ENCODE measurements around the gene BBS2. TPM values are rescaled to one million over a fixed set of nuclear protein-coding genes. Genes with fewer than 3 reads are reported as not detected.

BBS2 gene
- total RNA-seq, 1 donor from 2014 or later, result 18.0 TPM

- Mint-ChIP-seq H3K36me3 (ENCODE audit: low read depth) (peaks cover 27% of the 10 kb centered on the region), H3K9me3 (peaks cover 3% of the 10 kb centered on the region), H3K4me3 (ENCODE audit: low read depth) (no peak overlapping the region), H3K27me3 (ENCODE audit: low read depth) (no peaks in the 10 kb centered on the region), H3K4me1 (ENCODE audit: low read depth) (peaks cover 11% of the 10 kb centered on the region), H3K27ac (no peak overlapping the region)
- intact Hi-C loops (cut with micrococcal nuclease), result no loop called here
- DNase-seq (ENCODE audit: low spot score), result no peak
Observed at GRCh38 chr16:56481468-56482122, 38.2 kb downstream of the BBS2 start.

- no peak for DNase-seq (ENCODE audit: low spot score)
- no peaks in the 10 kb centered on the region for H3K27me3 Mint-ChIP-seq (ENCODE audit: low read depth)
- intact Hi-C loops (cut with micrococcal nuclease), result no loop called here
- H3K4me1 Mint-ChIP-seq (ENCODE audit: low read depth), result peaks cover 13% of the 10 kb centered on the region
- no peak overlapping the region for H3K4me3 Mint-ChIP-seq (ENCODE audit: low read depth)
- H3K27ac Mint-ChIP-seq, result no peak overlapping the region
- H3K9me3 Mint-ChIP-seq, result no peaks in the 10 kb centered on the region
- peaks cover 31% of the 10 kb centered on the region for H3K36me3 Mint-ChIP-seq (ENCODE audit: low read depth)
Observed at GRCh38 chr16:56480776-56481467, 38.9 kb downstream of the BBS2 start.

GRCh38 chr16:56479469-56479868, 40.4 kb downstream of the BBS2 start:
- H3K27ac Mint-ChIP-seq, result no peak overlapping the region
- DNase-seq (ENCODE audit: low spot score), result no peak
- no peaks in the 10 kb centered on the region for H3K27me3 Mint-ChIP-seq (ENCODE audit: low read depth)
- peaks cover 13% of the 10 kb centered on the region for H3K4me1 Mint-ChIP-seq (ENCODE audit: low read depth)
- intact Hi-C loops (cut with micrococcal nuclease), result no loop called here
- no peak overlapping the region for H3K4me3 Mint-ChIP-seq (ENCODE audit: low read depth)
- no peaks in the 10 kb centered on the region for H3K9me3 Mint-ChIP-seq
- H3K36me3 Mint-ChIP-seq (ENCODE audit: low read depth), result peaks cover 42% of the 10 kb centered on the region

- Mint-ChIP-seq H3K4me1 (ENCODE audit: low read depth) (peaks cover 13% of the 10 kb centered on the region), H3K4me3 (ENCODE audit: low read depth) (no peak overlapping the region), H3K27ac (no peak overlapping the region), H3K9me3 (no peaks in the 10 kb centered on the region), H3K36me3 (ENCODE audit: low read depth) (peaks cover 45% of the 10 kb centered on the region), H3K27me3 (ENCODE audit: low read depth) (no peaks in the 10 kb centered on the region)
- intact Hi-C loops (cut with micrococcal nuclease), result no loop called here
- no peak for DNase-seq (ENCODE audit: low spot score)
Observed at GRCh38 chr16:56478281-56479049, 41.4 kb downstream of the BBS2 start.

GRCh38 chr16:56477096-56477878, 42.5 kb downstream of the BBS2 start:
- intact Hi-C loops (cut with micrococcal nuclease), result no loop called here
- H3K27ac Mint-ChIP-seq, result peak overlapping the region; percentile 46
- no peaks in the 10 kb centered on the region for H3K27me3 Mint-ChIP-seq (ENCODE audit: low read depth)
- no peak for DNase-seq (ENCODE audit: low spot score)
- peaks cover 13% of the 10 kb centered on the region for H3K4me1 Mint-ChIP-seq (ENCODE audit: low read depth)
- peaks cover 57% of the 10 kb centered on the region for H3K36me3 Mint-ChIP-seq (ENCODE audit: low read depth)
- H3K4me3 Mint-ChIP-seq (ENCODE audit: low read depth), result no peak overlapping the region
- no peaks in the 10 kb centered on the region for H3K9me3 Mint-ChIP-seq

GRCh38 chr16:56475201-56475600, 44.6 kb downstream of the BBS2 start:
- H3K36me3 Mint-ChIP-seq (ENCODE audit: low read depth), result peaks cover 75% of the 10 kb centered on the region
- H3K4me1 Mint-ChIP-seq (ENCODE audit: low read depth), result peaks cover 13% of the 10 kb centered on the region
- intact Hi-C loops (cut with micrococcal nuclease), result no loop called here
- DNase-seq (ENCODE audit: low spot score), result no peak
- H3K4me3 Mint-ChIP-seq (ENCODE audit: low read depth), result no peak overlapping the region
- H3K27me3 Mint-ChIP-seq (ENCODE audit: low read depth), result no peaks in the 10 kb centered on the region
- H3K27ac Mint-ChIP-seq, result no peak overlapping the region
- no peaks in the 10 kb centered on the region for H3K9me3 Mint-ChIP-seq

GRCh38 chr16:56470666-56471065, 49.2 kb downstream of the BBS2 start:
- Mint-ChIP-seq H3K36me3 (ENCODE audit: low read depth) (peaks cover 88% of the 10 kb centered on the region), H3K27ac (no peak overlapping the region), H3K4me1 (ENCODE audit: low read depth) (no peaks in the 10 kb centered on the region), H3K4me3 (ENCODE audit: low read depth) (no peak overlapping the region), H3K9me3 (no peaks in the 10 kb centered on the region), H3K27me3 (ENCODE audit: low read depth) (no peaks in the 10 kb centered on the region)
- DNase-seq (ENCODE audit: low spot score), result no peak
- intact Hi-C loops (cut with micrococcal nuclease), result no loop called here

GRCh38 chr16:56470232-56470631, 49.6 kb downstream of the BBS2 start:
- Mint-ChIP-seq H3K27ac (no peak overlapping the region), H3K36me3 (ENCODE audit: low read depth) (peaks cover 88% of the 10 kb centered on the region), H3K27me3 (ENCODE audit: low read depth) (no peaks in the 10 kb centered on the region), H3K4me1 (ENCODE audit: low read depth) (no peaks in the 10 kb centered on the region), H3K4me3 (ENCODE audit: low read depth) (no peak overlapping the region), H3K9me3 (no peaks in the 10 kb centered on the region)
- DNase-seq (ENCODE audit: low spot score), result no peak
- intact Hi-C loops (cut with micrococcal nuclease), result no loop called here

GRCh38 chr16:56469748-56470147, 50.1 kb downstream of the BBS2 start:
- peaks cover 83% of the 10 kb centered on the region for H3K36me3 Mint-ChIP-seq (ENCODE audit: low read depth)
- no peak overlapping the region for H3K27ac Mint-ChIP-seq

GRCh38 chr16:56468800-56469199, 51.0 kb downstream of the BBS2 start:
- Mint-ChIP-seq H3K4me1 (ENCODE audit: low read depth) (no peaks in the 10 kb centered on the region), H3K27me3 (ENCODE audit: low read depth) (no peaks in the 10 kb centered on the region), H3K9me3 (no peaks in the 10 kb centered on the region), H3K36me3 (ENCODE audit: low read depth) (peaks cover 88% of the 10 kb centered on the region), H3K27ac (no peak overlapping the region), H3K4me3 (ENCODE audit: low read depth) (no peak overlapping the region)
- DNase-seq (ENCODE audit: low spot score), result no peak
- intact Hi-C loops (cut with micrococcal nuclease), result no loop called here

More at GRCh38 chr16:56469748-56470147, 50.1 kb downstream of the BBS2 start:
- no peak for DNase-seq (ENCODE audit: low spot score)
- intact Hi-C loops (cut with micrococcal nuclease), result no loop called here
- Mint-ChIP-seq H3K4me3 (ENCODE audit: low read depth) (no peak overlapping the region), H3K27me3 (ENCODE audit: low read depth) (no peaks in the 10 kb centered on the region), H3K9me3 (no peaks in the 10 kb centered on the region), H3K4me1 (ENCODE audit: low read depth) (no peaks in the 10 kb centered on the region)

- Mint-ChIP-seq H3K27ac (no peak overlapping the region), H3K27me3 (ENCODE audit: low read depth) (no peaks in the 10 kb centered on the region), H3K4me3 (ENCODE audit: low read depth) (no peak overlapping the region), H3K9me3 (no peaks in the 10 kb centered on the region), H3K4me1 (ENCODE audit: low read depth) (no peaks in the 10 kb centered on the region), H3K36me3 (ENCODE audit: low read depth) (peaks cover 86% of the 10 kb centered on the region)
- intact Hi-C loops (cut with micrococcal nuclease), result no loop called here
- DNase-seq (ENCODE audit: low spot score), result no peak
Observed at GRCh38 chr16:56466344-56466743, 53.5 kb downstream of the BBS2 start.

- no peak for DNase-seq (ENCODE audit: low spot score)
- Mint-ChIP-seq H3K36me3 (ENCODE audit: low read depth) (peaks cover 83% of the 10 kb centered on the region), H3K9me3 (no peaks in the 10 kb centered on the region), H3K27ac (no peak overlapping the region), H3K4me3 (ENCODE audit: low read depth) (no peak overlapping the region), H3K27me3 (ENCODE audit: low read depth) (no peaks in the 10 kb centered on the region), H3K4me1 (ENCODE audit: low read depth) (no peaks in the 10 kb centered on the region)
- intact Hi-C loops (cut with micrococcal nuclease), result no loop called here
Observed at GRCh38 chr16:56463153-56463552, 56.7 kb downstream of the BBS2 start.
